Smooth muscle cell (in vitro differentiated cells): ENCODE results near the gene GZMM. TPM values are rescaled to one million over a fixed set of nuclear protein-coding genes. Genes with fewer than 3 reads are reported as not detected.

Source experiments
- DNase-seq: peaks from one replicate; lab custom pipeline; 2025; ENCODE audit not compliant: unreplicated experiment; lab: John Stamatoyannopoulos, UW
- H2AFZ ChIP-seq: fragments of 200-600 bp; sonication (generic); 2 replicates; pipeline ENCODE4 v1.6.0; 2016; ENCODE audit warnings: antibody characterized with exemption, low read depth, mild to moderate bottlenecking
- H3F3A ChIP-seq: fragments of 200-600 bp; sonication (generic); 2 replicates; pipeline ENCODE4 v1.6.0; 2017; ENCODE audit warnings: antibody characterized with exemption, low read depth
- H3K27ac ChIP-seq: fragments of 200-600 bp; sonication (generic); 2 replicates; pipeline ENCODE4 v1.5.1; 2016; ENCODE audit warnings: low read depth, mild to moderate bottlenecking
- H3K27me3 ChIP-seq: fragments of 200-600 bp; sonication (generic); 2 replicates; pipeline ENCODE4 v1.6.1; 2016; ENCODE audit warnings: low read depth, mild to moderate bottlenecking
- H3K36me3 ChIP-seq: fragments of 200-600 bp; sonication (generic); 2 replicates; pipeline ENCODE4 v1.5.1; 2016; ENCODE audit warnings: low read depth
- H3K4me1 ChIP-seq: fragments of 200-600 bp; sonication (generic); 2 replicates; pipeline ENCODE4 v1.5.1; 2016; ENCODE audit warnings: low read depth
- H3K4me2 ChIP-seq: fragments of 200-600 bp; sonication (generic); 2 replicates; pipeline ENCODE4 v1.6.0; 2016; ENCODE audit warnings: mild to moderate bottlenecking
- H3K4me3 ChIP-seq: fragments of 200-600 bp; sonication (generic); 2 replicates; pipeline ENCODE4 v1.5.1; 2016; ENCODE audit warnings: mild to moderate bottlenecking
- H3K79me2 ChIP-seq: fragments of 200-600 bp; sonication (generic); 2 replicates; pipeline ENCODE4 v1.6.0; 2016; ENCODE audit warnings: low read depth, mild to moderate bottlenecking
- H3K9ac ChIP-seq: fragments of 200-600 bp; sonication (generic); 2 replicates; pipeline ENCODE4 v1.6.0; 2016; ENCODE audit warnings: low read depth
- H3K9me3 ChIP-seq: fragments of 200-600 bp; sonication (generic); replicated peaks from 2 replicates; pipeline ENCODE4 v1.5.1; 2016; ENCODE audit warnings: low read depth
- H4K20me1 ChIP-seq: fragments of 200-600 bp; sonication (generic); 2 replicates; pipeline ENCODE4 v1.6.0; 2016; ENCODE audit warnings: low read depth
- WGBS: methylation state at CpG from one replicate; pipeline ENCODE4 v1.1.7; 2016; ENCODE audit warnings: low lambda C conversion rate; 5-methylcytosine and 5-hydroxymethylcytosine counted together
- polyA plus RNA-seq: library from polyadenylated mRNA; unstranded; fragments of >200 nt; fragmentation: Nextera tagmentation; extraction: Ambion mirVana; gene quantifications from 2 replicates; pipeline ENCODE4 v1.2.1, GENCODE V29; 2016
- total RNA-seq: library from RNA; depleted of rRNA; stranded (reverse); fragments of >200 nt; gene quantifications from 2 replicates; pipeline ENCODE4 v1.2.3, GENCODE V29; 2014
- TF ChIP-seq, protein P1 (sequence below): fragments of 200-600 bp; sonication (generic); IDR thresholded peaks from 2 replicates; pipeline ENCODE4 v1.5.1; 2017; ENCODE audit warnings: borderline replicate concordance, mild to moderate bottlenecking, antibody characterized with exemption; ENCODE audit not compliant: insufficient read depth, poor library complexity, severe bottlenecking

Gene GZMM
- total and polyA plus RNA-seq, 2 experiments from 2014 or later = 0.23 TPM; not detected in 1

DNA sequence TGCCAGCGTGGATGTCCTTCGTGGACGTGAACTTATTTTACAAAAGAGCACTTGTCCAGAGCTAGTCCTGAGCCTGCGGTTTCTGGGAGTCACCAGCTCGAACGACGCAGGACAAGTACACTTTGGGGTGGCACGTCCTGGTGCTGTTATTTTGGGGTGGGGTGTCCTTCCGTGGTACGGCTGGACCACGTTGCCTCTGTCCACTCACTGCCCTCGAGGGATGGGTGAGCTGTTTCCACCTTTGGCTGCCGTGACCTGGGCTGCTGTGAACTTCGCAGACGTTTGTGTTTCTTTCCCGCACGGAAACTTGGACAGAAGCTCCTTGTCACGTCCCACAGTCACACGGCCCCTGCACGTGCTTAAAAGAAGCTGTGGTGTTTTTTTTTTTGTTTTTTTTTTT lies 11.0 kb downstream of the GZMM start:
- H4K20me1 ChIP-seq = no peaks in the 10 kb centered on the region
- no peak for DNase-seq

GRCh38 chr19:555474-555808 lies 11.6 kb downstream of the GZMM start:
- H3K4me1 ChIP-seq = peaks cover 6% of the 10 kb centered on the region
- H3K9me3 ChIP-seq = no peaks in the 10 kb centered on the region
- TF ChIP-seq, protein P1, sequence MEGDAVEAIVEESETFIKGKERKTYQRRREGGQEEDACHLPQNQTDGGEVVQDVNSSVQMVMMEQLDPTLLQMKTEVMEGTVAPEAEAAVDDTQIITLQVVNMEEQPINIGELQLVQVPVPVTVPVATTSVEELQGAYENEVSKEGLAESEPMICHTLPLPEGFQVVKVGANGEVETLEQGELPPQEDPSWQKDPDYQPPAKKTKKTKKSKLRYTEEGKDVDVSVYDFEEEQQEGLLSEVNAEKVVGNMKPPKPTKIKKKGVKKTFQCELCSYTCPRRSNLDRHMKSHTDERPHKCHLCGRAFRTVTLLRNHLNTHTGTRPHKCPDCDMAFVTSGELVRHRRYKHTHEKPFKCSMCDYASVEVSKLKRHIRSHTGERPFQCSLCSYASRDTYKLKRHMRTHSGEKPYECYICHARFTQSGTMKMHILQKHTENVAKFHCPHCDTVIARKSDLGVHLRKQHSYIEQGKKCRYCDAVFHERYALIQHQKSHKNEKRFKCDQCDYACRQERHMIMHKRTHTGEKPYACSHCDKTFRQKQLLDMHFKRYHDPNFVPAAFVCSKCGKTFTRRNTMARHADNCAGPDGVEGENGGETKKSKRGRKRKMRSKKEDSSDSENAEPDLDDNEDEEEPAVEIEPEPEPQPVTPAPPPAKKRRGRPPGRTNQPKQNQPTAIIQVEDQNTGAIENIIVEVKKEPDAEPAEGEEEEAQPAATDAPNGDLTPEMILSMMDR = no peak
- no peak overlapping the region for H2AFZ ChIP-seq
- H3K4me3 ChIP-seq = no peak overlapping the region
- no peaks in the 10 kb centered on the region for H3K36me3 ChIP-seq
- H3K79me2 ChIP-seq = no peaks in the 10 kb centered on the region
- H3K27me3 ChIP-seq = no peaks in the 10 kb centered on the region
- 97% methylated on average over 14 of the region's 14 CpGs for WGBS
- no peak overlapping the region for H3K27ac ChIP-seq
- no peak overlapping the region for H3K9ac ChIP-seq
- no peaks in the 10 kb centered on the region for H3F3A ChIP-seq
- no peak overlapping the region for H3K4me2 ChIP-seq
- H4K20me1 ChIP-seq = no peaks in the 10 kb centered on the region
- DNase-seq = no peak

More for the DNA sequence above, 11.0 kb downstream of the GZMM start:
- TF ChIP-seq, protein P1 = no peak
- H3K36me3 ChIP-seq = no peaks in the 10 kb centered on the region
- H3K9me3 ChIP-seq = no peaks in the 10 kb centered on the region
- WGBS = 91% methylated on average over 20 of the region's 20 CpGs
- H3K4me1 ChIP-seq = peaks cover 6% of the 10 kb centered on the region
- H3K9ac ChIP-seq = no peak overlapping the region
- H3K27me3 ChIP-seq = no peaks in the 10 kb centered on the region
- H2AFZ ChIP-seq = no peak overlapping the region
- H3K4me2 ChIP-seq = no peak overlapping the region
- H3K4me3 ChIP-seq = no peak overlapping the region
- no peak overlapping the region for H3K27ac ChIP-seq
- H3F3A ChIP-seq = no peaks in the 10 kb centered on the region
- no peaks in the 10 kb centered on the region for H3K79me2 ChIP-seq

DNA sequence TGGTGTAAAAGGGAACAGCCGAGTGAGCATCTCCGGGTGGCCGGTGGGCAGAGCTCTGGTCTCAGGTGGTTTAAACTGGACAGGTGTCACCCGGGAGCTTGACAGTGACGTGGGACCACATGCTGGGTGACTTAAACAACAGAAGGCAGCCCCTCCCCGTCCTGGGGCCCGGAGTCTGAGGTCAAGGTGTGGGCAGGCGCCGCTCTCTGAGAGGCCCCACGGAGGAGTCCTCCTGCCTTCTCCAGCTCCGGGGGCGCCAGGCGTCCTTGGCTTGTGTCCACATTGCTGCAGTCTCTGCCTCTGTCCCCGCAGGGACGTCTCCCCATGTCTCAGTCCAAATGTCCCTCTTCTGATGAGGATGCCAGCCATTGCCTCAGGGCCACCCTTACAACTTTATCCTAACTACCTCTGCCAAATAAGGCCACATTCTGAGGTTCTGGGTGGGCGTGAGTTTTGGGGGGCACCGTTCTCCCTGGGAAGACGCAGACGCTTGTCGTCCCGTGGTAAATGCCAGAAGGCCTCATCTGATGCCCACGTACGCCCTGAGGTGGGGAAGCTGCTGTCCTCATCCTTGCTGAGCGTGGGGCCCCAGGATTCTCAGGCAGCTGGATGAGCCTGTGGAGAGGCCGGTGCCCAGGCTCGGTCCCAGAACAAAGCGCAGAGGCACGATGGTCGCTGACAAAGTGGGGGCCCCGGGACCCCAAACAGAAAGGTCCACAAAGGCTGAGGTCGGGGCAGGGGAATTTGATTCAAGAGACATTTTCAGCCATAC lies 12.9 kb downstream of the GZMM start:
- H3K79me2 ChIP-seq = no peaks in the 10 kb centered on the region
- no peaks in the 10 kb centered on the region for H3K36me3 ChIP-seq
- no peak overlapping the region for H2AFZ ChIP-seq
- H3K4me1 ChIP-seq = peaks cover 6% of the 10 kb centered on the region
- TF ChIP-seq, protein P1 = no peak
- DNase-seq = no peak
- H3K4me2 ChIP-seq = no peak overlapping the region
- no peak overlapping the region for H3K4me3 ChIP-seq
- H3F3A ChIP-seq = no peaks in the 10 kb centered on the region
- no peaks in the 10 kb centered on the region for H3K9me3 ChIP-seq
- H4K20me1 ChIP-seq = no peaks in the 10 kb centered on the region
- H3K27me3 ChIP-seq = no peaks in the 10 kb centered on the region
- WGBS = 92% methylated on average over 27 of the region's 31 CpGs
- H3K9ac ChIP-seq = no peak overlapping the region
- H3K27ac ChIP-seq = no peak overlapping the region
